Stimulated activated naive CD4-positive, alpha-beta T cell (primary cell): ENCODE results near the gene PPP2R1B.
"Not testable (repeated sequence)": the region's sequence is repeated elsewhere in the genome, so short reads cannot be mapped to it uniquely, and the experiment has no call there.

Experiments used
- DNase-seq, 6 experiments: peaks; one replicate each; lab custom pipeline; 2025; lab: John Stamatoyannopoulos, UW

The PPP2R1B gene

DNA sequence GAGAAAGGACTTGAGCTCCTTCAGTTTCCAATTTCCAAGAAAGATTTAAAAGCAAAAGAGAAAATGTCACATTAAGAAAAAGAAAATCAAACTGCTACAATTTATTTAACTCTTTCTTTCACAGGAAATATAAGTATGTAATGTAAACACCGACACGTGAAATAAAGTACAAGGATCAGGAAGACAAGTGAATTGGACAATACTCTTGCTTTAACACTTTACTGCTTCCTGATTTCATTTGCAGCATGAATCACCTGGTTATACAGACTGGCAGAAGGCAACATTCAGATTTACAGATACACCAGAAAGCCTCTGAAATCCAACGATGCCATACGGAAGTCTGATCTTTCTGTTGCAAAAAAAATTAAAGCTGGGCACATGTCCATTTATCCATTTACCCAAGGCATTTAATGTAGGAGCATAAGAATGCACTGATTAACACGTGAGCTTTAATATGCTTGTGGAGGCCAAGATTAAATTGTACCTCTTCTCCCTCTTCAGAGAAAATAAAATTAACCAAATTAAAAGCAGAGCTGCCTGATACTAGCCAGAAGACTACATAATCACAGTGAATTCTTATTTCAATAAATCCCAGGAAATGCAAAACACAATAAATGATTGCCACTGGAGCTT lies 16.0 kb upstream of the PPP2R1B start:
- no peak for DNase-seq

DNA sequence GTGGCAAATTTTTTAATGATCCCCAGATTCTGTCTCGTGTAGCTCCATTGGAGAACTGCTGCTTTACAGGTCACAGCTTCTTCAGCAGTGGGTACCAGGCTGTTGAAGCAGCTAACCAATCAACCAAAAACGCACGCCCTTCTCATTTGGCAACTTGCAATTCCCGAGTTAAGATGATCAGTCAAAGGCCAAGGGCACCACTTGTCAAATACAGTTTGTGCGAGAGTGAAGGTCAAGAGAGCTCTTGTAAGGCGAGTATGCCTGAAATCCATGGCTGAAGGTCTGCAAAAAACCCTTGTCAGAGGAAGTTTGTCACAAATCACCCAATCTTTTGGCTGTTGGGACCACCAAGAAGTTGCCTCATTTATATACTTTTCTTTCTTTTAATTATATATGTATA lies 12.9 kb upstream of the PPP2R1B start:
- DNase-seq = no peak

DNA sequence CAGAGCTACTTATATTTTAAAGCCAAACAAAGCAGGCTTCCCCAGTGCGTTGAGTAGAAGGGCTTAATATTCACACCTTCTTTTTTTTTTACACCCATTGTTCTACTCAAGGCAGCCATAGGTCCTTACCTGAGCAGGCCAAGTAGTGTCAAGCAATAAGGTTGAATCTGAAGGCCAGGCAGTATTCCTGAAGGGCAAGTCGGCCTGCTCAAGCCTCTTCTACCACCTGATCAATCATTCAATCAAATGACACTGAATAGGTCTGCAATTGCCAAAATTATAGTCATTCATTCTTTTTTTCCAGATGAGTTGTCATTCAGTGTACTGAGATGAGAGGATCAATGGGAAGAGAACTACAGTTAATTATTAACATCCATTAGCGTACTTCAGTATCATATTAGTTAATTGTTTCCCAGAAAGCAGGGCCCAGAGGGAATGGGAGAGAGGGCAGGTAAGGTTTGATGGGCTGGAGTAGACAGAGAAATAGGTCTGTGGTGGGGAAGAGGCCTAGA lies 11.9 kb upstream of the PPP2R1B start:
- DNase-seq = no peak

DNA sequence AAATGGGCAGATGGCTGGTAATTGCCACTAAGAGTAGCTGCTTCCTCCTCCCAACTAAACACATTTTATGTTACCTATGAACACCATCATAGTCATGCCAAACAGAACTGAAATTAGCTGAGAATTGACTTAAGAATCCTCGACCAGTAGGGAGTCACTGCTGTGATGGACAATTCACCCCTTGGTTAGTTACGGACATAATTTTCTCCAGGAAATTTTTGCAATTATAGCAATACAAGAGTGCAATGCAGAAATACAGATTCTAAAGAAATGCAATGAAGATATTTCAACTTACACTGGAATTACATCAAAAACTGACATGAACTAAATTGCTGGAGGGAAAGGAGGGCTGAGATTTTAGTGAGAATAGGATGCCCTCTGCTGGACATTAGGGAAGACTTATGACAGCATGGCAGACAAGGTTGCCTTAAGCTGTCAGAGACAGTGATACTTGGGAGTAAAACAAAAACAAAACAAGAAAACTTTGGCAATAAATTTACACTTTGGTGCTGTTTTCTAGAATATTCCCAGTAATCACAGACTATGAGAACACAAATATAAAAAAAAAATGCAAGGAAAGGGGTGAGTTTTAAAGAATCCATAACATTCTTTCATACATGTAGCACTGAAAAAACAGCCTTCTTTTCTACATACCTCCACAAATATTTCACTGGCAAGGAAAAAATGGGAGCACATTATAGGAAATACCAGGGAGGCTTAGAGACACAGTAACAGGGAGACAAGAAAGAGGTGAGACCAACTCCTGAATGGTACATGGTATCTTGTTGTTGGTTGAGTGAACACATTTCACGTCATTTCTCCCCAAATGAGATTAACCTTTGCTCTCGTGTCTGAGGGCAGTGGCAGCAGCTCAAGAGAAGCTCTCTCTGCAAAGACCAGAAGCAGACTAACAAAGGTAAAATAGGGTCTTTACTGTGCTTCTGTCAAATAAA lies 11.2 kb upstream of the PPP2R1B start:
- peak in 5 of 6 experiments; percentile 3 to 62 (median 30) for DNase-seq

DNA sequence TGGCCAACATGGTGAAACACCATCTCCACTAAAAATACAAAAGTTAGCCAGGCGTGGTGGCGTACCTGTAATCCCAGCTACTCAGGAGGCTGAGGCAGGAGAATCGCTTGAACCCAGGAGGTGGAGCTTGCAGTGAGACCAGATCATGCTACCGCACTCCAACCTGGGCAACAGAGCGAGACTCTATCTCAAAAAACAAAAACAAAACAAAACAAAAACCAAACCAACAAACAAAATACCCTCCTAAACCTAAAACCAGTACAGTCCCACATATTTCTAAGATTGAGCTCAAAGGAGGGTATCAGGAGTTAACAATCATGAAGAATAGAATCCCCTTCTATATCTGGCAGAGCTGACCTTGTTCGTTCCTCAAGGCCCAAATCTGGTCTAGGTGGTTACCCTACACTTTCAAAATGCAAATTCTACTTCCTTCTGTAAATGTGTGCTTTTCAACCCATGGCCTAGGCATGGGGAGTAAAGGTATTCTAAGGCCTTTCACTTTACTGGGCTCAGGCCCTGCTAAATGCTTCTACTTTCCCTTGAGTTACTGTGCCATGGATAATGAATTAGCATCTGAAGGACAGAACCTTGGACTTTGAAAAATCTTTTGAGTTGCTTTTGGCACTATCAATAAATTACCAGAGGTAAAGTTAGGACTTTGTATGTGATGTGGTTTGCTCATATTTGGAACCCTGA lies 10.4 kb upstream of the PPP2R1B start:
- no peak for DNase-seq

DNA sequence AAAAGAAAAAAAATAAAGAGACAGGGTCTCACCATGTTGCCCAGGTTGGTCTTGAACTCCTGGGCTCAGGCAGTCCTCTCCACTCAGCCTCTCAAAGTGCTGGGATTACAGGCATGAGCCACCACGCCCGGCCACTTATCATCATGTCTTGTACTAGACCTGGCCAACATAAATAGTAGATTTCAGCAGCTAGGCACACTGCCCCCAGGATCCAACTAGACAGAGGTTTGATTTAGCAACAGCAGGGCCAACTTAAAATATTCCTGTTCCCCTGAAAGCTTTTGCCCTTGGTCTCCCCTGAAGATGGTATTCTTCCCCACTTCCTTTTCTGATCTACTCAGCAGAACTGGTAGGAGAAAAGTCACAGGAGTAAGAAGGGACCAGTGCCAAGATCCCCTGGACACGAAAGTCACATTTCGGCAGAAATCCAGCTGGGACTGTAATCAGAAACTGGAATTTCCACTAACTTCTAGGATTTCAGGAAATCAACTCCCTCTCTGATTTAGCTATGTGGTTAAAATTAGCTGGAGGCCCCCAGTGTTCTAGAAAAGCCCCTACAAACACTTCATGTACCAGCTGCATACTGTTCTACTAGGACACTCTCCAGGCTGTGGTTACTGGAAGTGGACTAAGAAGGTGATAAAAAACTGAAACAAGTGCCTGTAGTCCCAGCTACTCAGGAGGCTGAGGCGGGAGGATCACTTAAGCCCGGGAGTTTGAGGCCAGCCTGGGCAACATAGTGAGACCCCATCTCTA lies 8.9 kb upstream of the PPP2R1B start:
- DNase-seq = no peak

DNA sequence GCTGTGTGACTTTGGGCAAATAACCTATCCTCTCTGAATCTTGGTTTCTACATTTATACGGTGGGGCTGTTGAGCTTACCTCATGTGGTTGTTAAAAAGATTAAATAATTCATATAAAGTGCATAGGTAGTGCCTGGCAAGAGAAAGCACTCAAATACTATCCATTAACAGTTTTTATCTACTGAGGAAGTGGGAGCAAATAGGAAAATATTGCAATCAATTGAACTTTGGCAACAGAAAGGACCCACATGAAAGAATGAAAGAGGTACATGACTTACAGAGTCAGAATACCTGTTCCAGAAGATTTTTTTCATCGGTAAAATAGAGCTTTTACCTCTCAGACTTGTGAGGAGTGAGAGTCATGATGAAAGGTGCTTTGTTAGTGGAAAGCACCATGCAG lies 6.3 kb upstream of the PPP2R1B start:
- no peak for DNase-seq

DNA sequence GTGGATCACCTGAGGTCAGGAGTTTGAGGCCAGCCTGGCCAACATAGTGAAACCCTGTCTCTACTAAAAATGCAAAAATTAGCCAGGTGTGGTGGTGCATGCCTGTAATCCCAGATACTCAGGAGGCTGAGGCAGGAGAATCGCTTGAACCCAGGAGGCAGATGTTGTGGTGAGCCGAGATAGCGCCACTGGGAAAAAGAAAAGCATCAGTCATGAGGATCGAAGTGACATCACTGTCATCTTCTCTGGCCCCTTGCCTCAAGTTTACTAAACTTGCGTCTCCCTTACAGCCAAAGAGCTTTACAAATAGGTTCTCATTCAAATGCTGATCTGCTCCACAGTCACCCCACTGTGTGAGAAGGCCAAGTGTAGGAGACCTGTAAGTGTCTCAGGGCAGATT lies 5.0 kb upstream of the PPP2R1B start:
- not testable (repeated sequence) for DNase-seq

DNA sequence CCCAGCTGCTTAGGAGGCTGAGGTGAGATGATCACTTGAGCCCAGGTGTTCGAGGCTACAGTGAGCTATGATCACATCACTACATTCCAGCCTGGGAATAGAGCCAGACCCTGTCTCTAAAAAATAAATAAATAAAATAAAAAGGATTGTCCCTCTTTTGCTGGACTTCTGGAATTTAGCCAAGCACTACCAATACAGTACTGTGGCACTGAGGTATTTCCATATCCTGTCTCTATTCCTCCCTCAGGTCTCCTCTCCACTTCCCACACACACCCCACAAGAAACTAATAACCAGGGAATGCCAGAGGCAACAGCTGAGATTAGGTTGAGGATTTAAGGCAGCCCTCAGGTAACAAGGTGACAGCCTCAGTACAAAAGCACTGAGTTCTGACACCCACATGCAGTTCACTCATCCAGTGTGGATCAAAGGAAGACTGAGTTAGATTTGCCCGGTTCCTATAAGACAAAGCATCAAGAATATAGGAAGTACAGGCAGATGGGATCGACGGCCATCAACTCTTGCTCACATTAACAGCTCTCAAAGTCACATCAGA lies 4.5 kb upstream of the PPP2R1B start:
- no peak for DNase-seq

DNA sequence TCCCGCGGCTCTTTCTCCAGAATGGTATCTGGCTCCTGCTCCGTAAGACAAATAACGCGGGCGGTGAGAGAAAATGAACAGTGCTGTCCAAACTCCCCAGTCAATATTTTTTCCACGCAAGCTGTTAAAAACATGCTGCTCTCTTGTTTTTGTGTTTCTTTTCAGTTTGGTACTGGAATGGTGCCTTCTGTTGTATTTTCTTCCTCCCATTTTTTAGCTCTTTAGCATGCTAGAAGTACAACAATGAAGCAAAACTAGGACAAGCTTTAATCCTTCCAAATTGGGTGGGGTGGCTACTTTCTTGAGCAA lies 599 bp upstream of the PPP2R1B start:
- DNase-seq = peak in 1 of 6 experiments; percentile 32

DNA sequence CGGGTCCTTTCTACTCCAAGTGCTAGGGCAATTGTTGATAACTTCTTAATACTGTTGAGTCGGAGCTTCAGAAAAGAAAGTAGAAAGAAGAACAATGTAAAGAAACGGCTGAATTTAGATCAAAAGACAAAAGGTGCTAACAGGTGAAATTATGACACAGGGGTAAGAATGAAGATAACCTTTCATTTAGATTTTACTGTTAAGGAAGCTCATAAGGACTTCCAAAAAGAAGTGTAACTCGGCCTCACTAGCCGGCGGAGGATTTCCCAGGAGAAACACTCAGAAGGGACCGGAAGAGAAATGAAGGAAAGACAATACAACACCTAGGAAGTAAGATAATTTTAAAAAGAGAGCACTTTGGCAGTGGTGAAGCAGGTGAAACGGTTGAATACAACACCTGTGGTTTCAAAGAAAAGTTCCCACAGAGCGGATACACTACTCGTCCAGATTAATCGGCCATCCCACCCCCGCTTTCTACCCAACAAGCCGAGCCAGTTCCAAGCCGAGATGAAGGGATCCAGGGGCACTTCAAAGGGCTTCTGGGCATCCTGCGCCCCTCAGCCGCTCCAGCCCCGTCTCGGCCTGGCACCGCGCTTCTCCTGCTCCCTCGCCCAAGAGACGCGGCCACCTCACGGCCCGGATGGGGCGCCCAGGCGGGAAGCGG lies 737 bp downstream of the PPP2R1B start:
- peak in 3 of 6 experiments; percentile 25 to 45 (median 42) for DNase-seq

DNA sequence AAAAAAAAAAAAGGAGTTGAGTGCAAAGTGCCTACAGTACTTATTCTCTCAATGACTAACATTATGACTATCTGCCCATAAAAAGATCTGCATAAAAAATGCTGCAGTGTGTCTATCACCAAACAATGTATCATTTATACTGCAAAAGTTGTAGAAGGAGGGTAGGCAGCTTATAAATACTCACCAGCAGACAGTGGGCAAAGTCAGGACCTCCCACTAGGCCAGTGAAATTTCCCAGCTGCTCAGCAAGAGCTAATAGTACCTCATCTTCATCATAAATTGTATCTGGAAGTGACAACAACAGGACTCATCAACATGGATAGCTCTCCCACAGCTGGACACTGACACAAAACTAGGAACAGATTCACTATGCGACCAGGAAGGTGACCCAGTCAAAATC lies 1.6 kb downstream of the PPP2R1B start:
- DNase-seq = no peak

DNA sequence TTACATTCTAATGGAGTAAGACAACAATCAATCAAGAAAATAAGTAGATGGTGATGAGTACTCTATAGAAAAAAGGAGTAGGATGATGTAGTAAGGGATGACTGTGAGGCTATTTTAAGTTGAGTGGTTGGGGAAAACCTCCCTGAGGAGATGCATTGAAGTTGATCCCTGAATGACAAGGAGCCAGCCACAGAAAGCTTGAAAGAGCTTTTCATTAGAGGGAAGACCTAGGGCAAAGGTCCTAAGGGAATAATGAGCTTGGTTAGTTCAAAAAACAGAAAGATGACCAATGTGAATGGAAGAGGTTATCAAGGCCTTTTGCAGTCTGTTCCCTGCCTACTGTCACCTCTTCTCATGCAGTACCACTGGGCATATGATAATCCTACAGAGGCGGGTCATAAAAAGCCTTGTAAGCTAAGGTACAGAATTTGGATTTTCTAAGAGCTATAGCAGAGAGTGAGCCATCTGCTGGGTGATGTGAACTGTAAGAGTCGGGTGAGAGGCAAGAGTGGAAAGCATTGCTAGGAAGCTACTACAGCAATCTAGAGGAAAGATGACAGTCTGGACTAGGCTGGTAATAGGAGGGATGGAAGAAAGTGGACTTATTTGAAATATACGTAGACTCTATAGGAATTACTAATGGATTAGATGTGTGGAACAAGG lies 3.1 kb downstream of the PPP2R1B start:
- DNase-seq = no peak

DNA sequence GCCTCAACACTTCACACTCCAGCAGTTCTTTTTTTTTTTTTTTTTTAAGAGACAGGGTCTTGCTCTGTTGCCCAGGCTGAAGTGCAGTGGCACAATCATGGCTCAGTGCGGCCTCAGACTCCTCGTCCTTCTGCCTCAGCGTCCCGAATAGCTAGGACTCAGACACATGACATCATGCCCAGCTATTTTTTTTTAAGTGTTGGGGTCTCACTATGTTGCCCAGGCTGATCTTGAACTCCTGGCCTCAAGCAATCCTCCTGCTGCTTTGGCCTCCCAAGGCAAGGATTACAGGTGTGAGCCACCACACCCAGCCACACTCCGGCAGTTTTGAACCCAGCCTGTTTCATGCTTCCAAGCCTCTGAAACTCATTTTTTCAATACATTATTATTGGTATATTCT lies 3.7 kb downstream of the PPP2R1B start:
- no peak for DNase-seq

DNA sequence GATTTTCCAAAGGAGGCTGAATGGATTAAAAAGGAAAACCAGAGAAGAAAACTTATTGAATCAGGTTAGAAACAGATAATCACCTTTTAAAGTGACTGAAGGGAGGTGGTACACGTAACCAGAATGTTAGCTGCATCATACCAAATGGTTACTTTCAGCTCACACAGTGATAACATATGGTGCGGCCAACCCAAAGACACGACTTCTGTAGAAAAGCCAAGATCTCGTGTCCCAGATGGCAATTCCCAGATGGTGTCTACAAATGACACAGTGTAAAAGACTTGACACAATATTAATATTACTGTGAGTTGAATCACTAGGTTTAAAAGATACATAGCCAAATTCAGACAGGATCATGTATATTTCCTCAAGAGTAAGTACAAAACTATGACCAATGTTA lies 5.2 kb downstream of the PPP2R1B start:
- no peak for DNase-seq

DNA sequence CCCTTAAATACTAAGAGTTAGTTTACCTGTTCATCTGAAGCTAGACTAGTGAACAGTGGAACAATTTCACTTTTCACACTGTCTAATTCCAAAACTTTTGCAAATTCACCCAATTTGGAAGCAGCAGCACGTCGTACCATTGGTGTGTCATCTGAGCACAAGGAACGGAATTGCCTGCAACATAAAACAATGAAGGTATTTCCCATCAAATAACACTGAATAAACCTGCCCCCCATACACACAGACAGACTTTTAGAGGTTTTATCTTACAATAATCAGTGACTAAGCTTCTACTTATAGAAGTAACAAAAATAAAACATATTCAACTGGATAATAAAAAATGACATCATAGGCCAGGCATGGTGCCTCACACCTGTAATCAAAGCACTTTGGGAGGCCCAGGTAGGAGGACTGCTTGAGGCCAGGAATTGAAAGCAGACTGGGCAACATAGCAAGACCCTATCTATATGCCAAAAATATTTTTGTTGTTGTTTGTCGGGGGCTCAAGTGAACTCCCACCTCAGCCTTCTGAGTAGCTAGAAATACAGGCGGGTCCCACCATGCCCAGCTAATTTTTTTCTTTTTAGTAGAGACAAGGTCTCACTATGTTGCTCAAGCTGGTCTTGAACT lies 6.3 kb downstream of the PPP2R1B start:
- DNase-seq = no peak

DNA sequence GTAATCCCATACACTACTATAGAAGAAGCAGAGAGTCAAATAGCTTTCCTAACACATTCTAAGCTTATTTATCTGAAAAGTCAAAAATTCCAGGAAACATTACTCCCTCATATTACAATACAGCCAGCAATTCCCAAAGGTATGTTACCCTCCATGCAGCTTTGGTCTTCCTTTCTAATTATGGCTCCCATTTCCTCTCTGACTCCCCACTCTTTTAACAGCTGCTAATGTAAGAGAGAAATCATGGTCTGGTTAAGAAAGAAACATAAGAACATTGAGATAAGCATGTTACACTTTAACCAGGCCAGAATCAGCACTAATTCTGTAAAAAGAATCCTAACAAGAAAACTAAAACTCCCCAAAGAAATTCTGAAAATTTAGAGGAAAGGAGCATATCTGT lies 6.8 kb downstream of the PPP2R1B start:
- no peak for DNase-seq

DNA sequence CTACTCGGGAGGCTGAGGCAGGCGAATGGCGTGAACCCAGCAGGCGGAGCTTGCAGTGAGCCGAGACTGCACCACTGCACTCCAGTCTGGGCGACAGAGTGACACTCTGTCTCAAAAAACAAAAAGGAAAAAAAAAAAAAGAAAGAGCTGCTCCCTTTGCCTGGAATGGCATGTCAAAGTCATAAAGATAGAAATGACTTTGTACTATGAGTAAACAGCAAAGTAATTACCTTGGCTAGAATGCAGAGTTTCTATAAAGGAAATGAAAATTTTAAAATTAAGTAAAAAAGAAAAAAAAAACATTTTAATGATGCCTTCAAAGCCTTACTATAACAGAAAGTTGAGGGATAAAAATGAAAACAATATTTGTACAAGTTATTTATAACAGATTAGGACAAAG lies 10.1 kb downstream of the PPP2R1B start:
- no peak for DNase-seq

DNA sequence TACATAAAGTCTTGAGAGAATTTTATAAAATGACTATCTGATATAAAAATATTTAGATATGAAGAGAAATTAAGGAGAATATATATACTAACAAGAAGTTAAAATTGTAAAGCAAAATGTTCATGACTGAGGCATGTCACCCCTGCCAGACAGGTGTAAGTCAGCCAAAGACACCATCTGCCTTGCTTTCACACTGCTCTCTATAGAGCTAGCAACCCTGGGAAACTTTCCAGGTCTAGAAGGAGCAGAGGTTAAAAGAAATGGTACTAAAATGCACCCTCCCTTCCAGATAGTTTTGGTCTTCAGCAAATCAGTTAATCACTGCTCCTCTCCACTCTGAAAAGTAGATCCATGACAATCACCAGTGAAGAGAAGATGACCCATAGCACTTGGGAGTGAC lies 16.5 kb downstream of the PPP2R1B start:
- DNase-seq = no peak
